ENCODE measurements around the gene SND1.

GRCh38 chr7:127711872-127712271, 59.9 kb downstream of the SND1 start:
- TF ChIP-seq CTCF (IDR thresholded peaks at IDR 0.05; ENCODE audit: low read length) = no peak
- no peak for TF ChIP-seq EZH2 (IDR thresholded peaks at IDR 0.05; ENCODE audit: borderline replicate concordance, low read length)

All from OCI-LY1 (cell line).